Endothelial cell of umbilical vein (primary cell): ENCODE results near the gene MIX23. TPM values are rescaled to one million over a fixed set of nuclear protein-coding genes. Genes with fewer than 3 reads are reported as not detected.

ENCODE experiments used
- BruUV-seq: library from RNA; stranded (reverse); fragments of 400-500 nt; replicated peaks from 2 replicates; lab custom pipeline; 2021; lab: Mats Ljungman, UMichigan
- CTCF ChIA-PET: fragments of 300-600, 350-600 bp; sonication (Branson Sonifier 250); formaldehyde crosslinking; loops from one replicate; lab custom pipeline; 2021; ENCODE audit warnings: antibody characterized with exemption, inconsistent platforms; lab: Charles Lee
- POLR2A ChIA-PET: fragments of 300-600, 350-600 bp; sonication (Branson Sonifier 250); formaldehyde crosslinking; loops from one replicate; lab custom pipeline; 2021; ENCODE audit warnings: antibody characterized with exemption, inconsistent platforms; lab: Charles Lee
- DNase-seq: peaks from one replicate; pipeline ENCODE4 v3.0.0-alpha.2; 2011; ENCODE audit warnings: low read depth, low spot score
- FAIRE-seq: peaks from 2 replicates; lab custom pipeline; 2011; peaks lifted over from hg19 to GRCh38; lab: Jason Lieb, UNC
- H2AFZ ChIP-seq: 2 replicates; pipeline ENCODE4 v1.6.0; 2012; ENCODE audit warnings: low read depth, low read length, control low read depth, inconsistent platforms
- H3K27ac ChIP-seq: 2 replicates; pipeline ENCODE4 v1.5.1; 2011; ENCODE audit warnings: low read depth, mild to moderate bottlenecking, control low read depth, low read length, moderate library complexity; ENCODE audit not compliant: insufficient read depth
- H3K27me3 ChIP-seq, 2 experiments: 2 replicates each; pipeline versions ENCODE4 v1.6.0 to v1.6.1; 2011; ENCODE audit warnings: low read length in 2 of 2, mixed read lengths in 1 of 2; ENCODE audit not compliant: control insufficient read depth in 2 of 2, insufficient read depth in 2 of 2
- H3K36me3 ChIP-seq, 2 experiments: 2 replicates in 1 of 2; 3 replicates in 1 of 2; pipeline ENCODE4 v1.5.1; 2011; ENCODE audit warnings: low read length in 2 of 2, mild to moderate bottlenecking in 1 of 2, moderate library complexity in 1 of 2; ENCODE audit not compliant: control insufficient read depth in 2 of 2, insufficient read depth in 2 of 2; ENCODE audit errors: extremely low read depth in 1 of 2
- H3K4me1 ChIP-seq: 3 replicates; pipeline ENCODE4 v1.5.1; 2011; ENCODE audit warnings: mild to moderate bottlenecking, low read length; ENCODE audit not compliant: control insufficient read depth, insufficient read depth; ENCODE audit errors: extremely low read depth
- H3K4me2 ChIP-seq: 2 replicates; pipeline ENCODE4 v1.6.1; 2011; ENCODE audit warnings: low read length, control low read depth, mixed read lengths; ENCODE audit not compliant: insufficient read depth
- H3K4me3 ChIP-seq, 3 experiments: fragments of 200-600 bp in 1 of 3; sonication (generic), shearing (Covaris generic) in 1 of 3; replicated peaks in 1 of 3; 2 replicates each; pipeline ENCODE4 v1.5.1; 2011 to 2016; ENCODE audit warnings: control low read depth in 3 of 3, low read length in 3 of 3, mild to moderate bottlenecking in 2 of 3, inconsistent platforms in 1 of 3, low read depth in 1 of 3, moderate library complexity in 1 of 3; ENCODE audit not compliant: insufficient read depth in 1 of 3
- H3K79me2 ChIP-seq: 2 replicates; pipeline ENCODE4 v1.6.0; 2012; ENCODE audit warnings: low read length, inconsistent platforms; ENCODE audit not compliant: control insufficient read depth, insufficient read depth
- H3K9ac ChIP-seq: replicated peaks from 2 replicates; pipeline ENCODE3; 2011; ENCODE audit warnings: low read length, control low read depth; ENCODE audit not compliant: insufficient read depth; ENCODE audit errors: extremely low read depth
- H3K9me1 ChIP-seq: replicated peaks from 3 replicates; pipeline ENCODE4 v1.6.0; 2011; ENCODE audit warnings: mild to moderate bottlenecking, low read length; ENCODE audit not compliant: control insufficient read depth, insufficient read depth; ENCODE audit errors: extremely low read depth
- H3K9me3 ChIP-seq: replicated peaks from 2 replicates; pipeline ENCODE4 v1.5.1; 2012; ENCODE audit warnings: low read length, inconsistent platforms; ENCODE audit not compliant: control insufficient read depth, insufficient read depth
- H4K20me1 ChIP-seq: replicated peaks from 2 replicates; pipeline ENCODE3; 2011; ENCODE audit warnings: mild to moderate bottlenecking, low read length; ENCODE audit not compliant: control insufficient read depth, insufficient read depth; ENCODE audit errors: extremely low read depth
- EZH2 ChIP-seq: IDR thresholded peaks from 2 replicates; pipeline ENCODE4 v1.6.1; 2012; ENCODE audit warnings: borderline replicate concordance, low read depth, mild to moderate bottlenecking, moderate library complexity, low read length, inconsistent platforms; ENCODE audit not compliant: severe bottlenecking
- FOS ChIP-seq: IDR thresholded peaks from 2 replicates; pipeline ENCODE4 v1.6.1; 2011; ENCODE audit warnings: mild to moderate bottlenecking, low read length, moderate library complexity, borderline replicate concordance; ENCODE audit not compliant: insufficient read depth
- JUN ChIP-seq: IDR thresholded peaks from 2 replicates; pipeline ENCODE4 v1.6.1; 2011; ENCODE audit warnings: borderline replicate concordance, low read depth; ENCODE audit not compliant: insufficient read length, insufficient read depth
- MAX ChIP-seq: IDR thresholded peaks from 2 replicates; pipeline ENCODE4 v1.6.1; 2011; ENCODE audit not compliant: insufficient read depth, insufficient read length
- MYC ChIP-seq: IDR thresholded peaks from one replicate; pipeline ENCODE4 v1.6.1; 2011; ENCODE audit warnings: mild to moderate bottlenecking, low read depth, low read length
- POLR2AphosphoS5 ChIP-seq: IDR thresholded peaks from 2 replicates; pipeline ENCODE4 v1.6.1; 2012; ENCODE audit warnings: low read depth, mild to moderate bottlenecking, control low read depth, low read length, moderate library complexity; ENCODE audit not compliant: insufficient read depth
- dilution Hi-C: fragments of 300-500 bp; cut with MboI; formaldehyde crosslinking; loops from one replicate; pipeline ENCODE4 v1.15.0; 2019; ENCODE audit warnings: low sequenced_read_pairs; ENCODE audit not compliant: extremely low pct_ligation_motif_present
- intact Hi-C: fragments of 100-400 bp; cut with micrococcal nuclease; formaldehyde crosslinking; loops from one replicate; pipeline ENCODE4 v1.10.0; 2022
- polyA plus RNA-seq, 4 experiments: library from polyadenylated mRNA; depleted of rRNA in 3 of 4; stranded (reverse) in 3 of 4; unstranded in 1 of 4; fragments of >200 nt; gene quantifications; 2 replicates each; pipeline versions ENCODE4 v1.2.1 to v1.2.3, GENCODE V29; 2011 to 2012; ENCODE audit warnings: missing spikeins in 1 of 4
- total RNA-seq: library from RNA; stranded (reverse); gene quantifications from 2 replicates; pipeline ENCODE4 v1.2.3, GENCODE V29; 2021

Gene MIX23
- total and polyA plus RNA-seq, 2 donors (not counting 3 experiments of a cell fraction or from before 2014, with no cell fraction given): 4.5 to 53.5 TPM

DNA sequence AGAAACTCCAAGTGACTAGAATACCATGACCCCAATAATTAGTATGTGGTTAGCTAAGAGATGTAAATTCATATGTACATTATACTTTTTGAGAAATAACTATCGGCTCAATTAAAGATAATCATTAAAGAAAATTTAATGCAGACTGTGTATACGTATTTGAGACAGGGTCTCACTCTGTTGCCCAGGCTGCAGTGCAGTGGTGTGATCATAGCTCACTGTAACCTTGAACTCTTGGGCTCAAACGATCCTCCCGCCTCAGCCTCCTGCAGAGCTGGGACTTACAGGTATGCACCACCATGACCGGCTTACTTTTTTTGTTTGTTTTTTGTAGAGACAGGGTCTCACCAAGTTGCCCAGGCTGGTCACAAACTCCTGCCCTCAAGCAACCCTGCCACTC is 66.7 kb downstream of the MIX23 start:
- Histone ChIP-seq H3K36me3 (no peaks in the 10 kb centered on the region), H3K4me1 (no peaks in the 10 kb centered on the region), H4K20me1 (no peaks in the 10 kb centered on the region), H3K4me2 (no peak overlapping the region), H3K27me3 (no peaks in the 10 kb centered on the region), H2AFZ (no peak overlapping the region), H3K9me1 (no peaks in the 10 kb centered on the region), H3K4me3 (no peak overlapping the region), H3K27ac (no peak overlapping the region), H3K9ac (no peak overlapping the region), H3K9me3 (no peaks in the 10 kb centered on the region), H3K79me2 (no peaks in the 10 kb centered on the region)
- dilution Hi-C loops (no loop called here), intact Hi-C loops (no loop called here)
- FAIRE-seq (no peak), DNase-seq (no peak)
- ChIA-PET POLR2A (no interaction called here), CTCF (no interaction called here)
- BruUV-seq: no TSS peak
- TF ChIP-seq FOS: no peak
- TF ChIP-seq EZH2: no peak
- TF ChIP-seq MAX: no peak
- TF ChIP-seq POLR2AphosphoS5: no peak
- no peak for TF ChIP-seq JUN

GRCh38 chr3:122315619-122316018 is 67.4 kb downstream of the MIX23 start:
- DNase-seq (no peak), FAIRE-seq (no peak)
- Histone ChIP-seq H3K4me2 (no peak overlapping the region), H4K20me1 (no peaks in the 10 kb centered on the region), H3K36me3 (no peaks in the 10 kb centered on the region), H3K27ac (no peak overlapping the region), H3K9me3 (no peaks in the 10 kb centered on the region), H3K4me3 (no peak overlapping the region), H3K9me1 (no peaks in the 10 kb centered on the region), H3K9ac (no peak overlapping the region), H3K79me2 (no peaks in the 10 kb centered on the region), H2AFZ (no peak overlapping the region), H3K27me3 (peaks cover 0 to 2% of the 10 kb centered on the region in 2 experiments), H3K4me1 (no peaks in the 10 kb centered on the region)
- dilution Hi-C loops: no loop called here
- TF ChIP-seq MYC: no peak
- TF ChIP-seq JUN: no peak
- CTCF ChIA-PET: no interaction called here
- no TSS peak for BruUV-seq
- POLR2A ChIA-PET: no interaction called here
- intact Hi-C loops: no loop called here
